ENCODE measurements around the gene CADPS. TPM values are rescaled to one million over a fixed set of nuclear protein-coding genes. Genes with fewer than 3 reads are reported as not detected.

CADPS gene
- total and polyA plus RNA-seq, 9 of the 15 experiments (the other 6 are each of a cell fraction or from before 2014, with no cell fraction given) = not detected

DNA sequence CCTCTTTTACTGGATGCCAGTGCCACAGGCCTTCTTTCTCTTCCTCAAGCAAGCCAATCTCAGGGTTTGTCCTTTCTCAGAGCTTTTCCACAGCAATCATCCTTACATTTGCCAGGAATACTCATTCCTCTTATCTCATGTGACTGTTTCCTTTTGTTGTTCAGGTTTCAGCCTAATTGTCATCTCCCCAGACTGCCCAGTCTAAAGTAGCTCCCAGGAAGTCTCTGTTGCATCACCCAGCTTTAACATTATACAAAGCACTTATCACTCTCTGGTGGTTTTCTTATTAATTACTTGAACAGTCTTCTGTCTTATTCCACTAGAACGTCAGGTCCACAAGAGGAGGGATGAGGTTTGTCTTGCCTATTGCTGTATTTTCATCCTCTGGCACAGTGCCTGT, 65.8 kb downstream of the CADPS start (continued):
- TF ChIP-seq MAZ (CRISPR knock-in tag; conservative IDR thresholded peaks at IDR 0.05 in 1 of 2, IDR thresholded peaks at IDR 0.05 in 1 of 2) = no peak
- TF ChIP-seq CREB1 (IDR thresholded peaks at IDR 0.05) = no peak
- TF ChIP-seq CREB1 (CRISPR knock-in tag; IDR thresholded peaks at IDR 0.05) = no peak
- TF ChIP-seq, protein P1, sequence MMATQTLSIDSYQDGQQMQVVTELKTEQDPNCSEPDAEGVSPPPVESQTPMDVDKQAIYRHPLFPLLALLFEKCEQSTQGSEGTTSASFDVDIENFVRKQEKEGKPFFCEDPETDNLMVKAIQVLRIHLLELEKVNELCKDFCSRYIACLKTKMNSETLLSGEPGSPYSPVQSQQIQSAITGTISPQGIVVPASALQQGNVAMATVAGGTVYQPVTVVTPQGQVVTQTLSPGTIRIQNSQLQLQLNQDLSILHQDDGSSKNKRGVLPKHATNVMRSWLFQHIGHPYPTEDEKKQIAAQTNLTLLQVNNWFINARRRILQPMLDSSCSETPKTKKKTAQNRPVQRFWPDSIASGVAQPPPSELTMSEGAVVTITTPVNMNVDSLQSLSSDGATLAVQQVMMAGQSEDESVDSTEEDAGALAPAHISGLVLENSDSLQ (IDR thresholded peaks at IDR 0.05) = no peak
- TF ChIP-seq C11orf30 (IDR thresholded peaks at IDR 0.05; ENCODE audit: low read depth) = no peak
- TF ChIP-seq, protein P2, sequence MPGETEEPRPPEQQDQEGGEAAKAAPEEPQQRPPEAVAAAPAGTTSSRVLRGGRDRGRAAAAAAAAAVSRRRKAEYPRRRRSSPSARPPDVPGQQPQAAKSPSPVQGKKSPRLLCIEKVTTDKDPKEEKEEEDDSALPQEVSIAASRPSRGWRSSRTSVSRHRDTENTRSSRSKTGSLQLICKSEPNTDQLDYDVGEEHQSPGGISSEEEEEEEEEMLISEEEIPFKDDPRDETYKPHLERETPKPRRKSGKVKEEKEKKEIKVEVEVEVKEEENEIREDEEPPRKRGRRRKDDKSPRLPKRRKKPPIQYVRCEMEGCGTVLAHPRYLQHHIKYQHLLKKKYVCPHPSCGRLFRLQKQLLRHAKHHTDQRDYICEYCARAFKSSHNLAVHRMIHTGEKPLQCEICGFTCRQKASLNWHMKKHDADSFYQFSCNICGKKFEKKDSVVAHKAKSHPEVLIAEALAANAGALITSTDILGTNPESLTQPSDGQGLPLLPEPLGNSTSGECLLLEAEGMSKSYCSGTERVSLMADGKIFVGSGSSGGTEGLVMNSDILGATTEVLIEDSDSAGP (CRISPR knock-in tag; IDR thresholded peaks at IDR 0.05) = no peak
- TF ChIP-seq ZNF830 (CRISPR knock-in tag; IDR thresholded peaks at IDR 0.05) = no peak
- TF ChIP-seq U2AF2 (optimal IDR thresholded peaks at IDR 0.05; ENCODE audit: low read depth, low read length) = no peak

DNA sequence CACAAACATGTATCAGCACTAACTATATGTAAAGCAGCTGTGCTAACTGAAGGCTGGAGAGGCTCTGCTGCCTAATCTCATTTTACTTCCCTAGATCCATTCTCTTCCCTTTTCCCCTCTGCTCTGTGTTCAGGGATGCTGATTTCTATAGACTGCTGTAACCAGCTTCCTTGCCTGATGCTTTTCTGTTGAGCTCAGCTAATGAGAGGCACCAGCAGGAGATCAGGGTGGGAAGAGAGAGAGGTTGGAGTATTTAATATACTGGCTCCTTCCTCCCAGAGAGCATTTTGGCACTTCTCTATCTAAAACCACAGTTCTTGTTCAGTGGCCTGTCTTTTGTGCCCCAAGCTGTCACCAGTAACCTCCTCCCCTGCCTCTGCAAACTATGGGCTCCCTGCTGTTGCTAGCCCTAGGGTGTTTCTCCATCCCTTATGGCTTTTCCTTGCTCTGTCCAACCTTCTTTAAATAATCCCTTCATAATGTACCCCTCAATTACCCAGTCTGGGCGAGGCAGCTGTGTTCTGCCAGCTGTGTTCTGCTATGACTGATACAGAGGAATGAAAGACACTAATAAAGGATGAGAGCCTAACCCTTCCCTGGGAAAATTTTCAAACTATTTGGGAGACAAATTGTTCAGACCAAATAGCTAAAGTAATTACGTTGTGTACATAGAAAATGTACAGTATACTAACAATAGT, 69.5 kb downstream of the CADPS start:
- Histone ChIP-seq H3K9me3 (replicated peaks; ENCODE audit: control insufficient read depth, insufficient read depth, low read depth, low read length) (no peaks in the 10 kb centered on the region), H3K4me2 (ENCODE audit: insufficient read depth, low read length) (no peak overlapping the region), H4K20me1 (replicated peaks; ENCODE audit: control insufficient read depth, insufficient read depth, low read length) (no peaks in the 10 kb centered on the region), H3K79me2 (ENCODE audit: control insufficient read depth, insufficient read depth, low read length) (no peaks in the 10 kb centered on the region), H2AFZ (ENCODE audit: low read depth, low read length) (no peak overlapping the region), H3K36me3 (ENCODE audit: control insufficient read depth, insufficient read depth, low read length) (no peaks in the 10 kb centered on the region), H3K27ac (ENCODE audit: extremely low read depth, low read depth, low read length) (no peak overlapping the region), H3K9me1 (ENCODE audit: control insufficient read depth, insufficient read depth, low read length) (no peaks in the 10 kb centered on the region), H3K9ac (ENCODE audit: insufficient read depth in 1 of 2, low read depth in 2 of 2, low read length in 2 of 2) (no peak overlapping the region), H3K27me3 (ENCODE audit: control insufficient read depth in 2 of 2, insufficient read depth in 2 of 2, low read length in 2 of 2) (no peaks in the 10 kb centered on the region), H3K4me3 (no peak overlapping the region), H3K4me1 (replicated peaks in 1 of 2; ENCODE audit: control insufficient read depth in 2 of 2, insufficient read depth in 2 of 2, low read length in 2 of 2) (no peaks in the 10 kb centered on the region)
- intact Hi-C loops (cut with micrococcal nuclease) (no loop called here), in situ Hi-C loops (cut with MboI) (no loop called here)
- POLR2A ChIA-PET = no interaction called here
- 0% methylated on average over 2 of the region's 2 CpGs for WGBS (ENCODE audit: insufficient coverage, low coverage, missing lambda C conversion rate)
- ATAC-seq = no peak
- no TSS peak for BruUV-seq (replicated peaks)
- no peak for FAIRE-seq
- no peak for DNase-seq (ENCODE audit: extremely low read depth in 1 of 4, low spot score in 3 of 4)
- CTCF ChIA-PET (ENCODE audit: low intra/inter-chr PET ratio) = no interaction called here
- TF ChIP-seq, protein P3, sequence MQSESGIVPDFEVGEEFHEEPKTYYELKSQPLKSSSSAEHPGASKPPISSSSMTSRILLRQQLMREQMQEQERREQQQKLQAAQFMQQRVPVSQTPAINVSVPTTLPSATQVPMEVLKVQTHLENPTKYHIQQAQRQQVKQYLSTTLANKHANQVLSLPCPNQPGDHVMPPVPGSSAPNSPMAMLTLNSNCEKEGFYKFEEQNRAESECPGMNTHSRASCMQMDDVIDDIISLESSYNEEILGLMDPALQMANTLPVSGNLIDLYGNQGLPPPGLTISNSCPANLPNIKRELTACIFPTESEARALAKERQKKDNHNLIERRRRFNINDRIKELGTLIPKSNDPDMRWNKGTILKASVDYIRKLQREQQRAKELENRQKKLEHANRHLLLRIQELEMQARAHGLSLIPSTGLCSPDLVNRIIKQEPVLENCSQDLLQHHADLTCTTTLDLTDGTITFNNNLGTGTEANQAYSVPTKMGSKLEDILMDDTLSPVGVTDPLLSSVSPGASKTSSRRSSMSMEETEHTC (IDR thresholded peaks at IDR 0.05) = no peak
- TF ChIP-seq, protein P4, sequence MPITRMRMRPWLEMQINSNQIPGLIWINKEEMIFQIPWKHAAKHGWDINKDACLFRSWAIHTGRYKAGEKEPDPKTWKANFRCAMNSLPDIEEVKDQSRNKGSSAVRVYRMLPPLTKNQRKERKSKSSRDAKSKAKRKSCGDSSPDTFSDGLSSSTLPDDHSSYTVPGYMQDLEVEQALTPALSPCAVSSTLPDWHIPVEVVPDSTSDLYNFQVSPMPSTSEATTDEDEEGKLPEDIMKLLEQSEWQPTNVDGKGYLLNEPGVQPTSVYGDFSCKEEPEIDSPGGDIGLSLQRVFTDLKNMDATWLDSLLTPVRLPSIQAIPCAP (CRISPR knock-in tag; IDR thresholded peaks at IDR 0.05; ENCODE audit: borderline replicate concordance) = no peak
- TF ChIP-seq, protein P5, sequence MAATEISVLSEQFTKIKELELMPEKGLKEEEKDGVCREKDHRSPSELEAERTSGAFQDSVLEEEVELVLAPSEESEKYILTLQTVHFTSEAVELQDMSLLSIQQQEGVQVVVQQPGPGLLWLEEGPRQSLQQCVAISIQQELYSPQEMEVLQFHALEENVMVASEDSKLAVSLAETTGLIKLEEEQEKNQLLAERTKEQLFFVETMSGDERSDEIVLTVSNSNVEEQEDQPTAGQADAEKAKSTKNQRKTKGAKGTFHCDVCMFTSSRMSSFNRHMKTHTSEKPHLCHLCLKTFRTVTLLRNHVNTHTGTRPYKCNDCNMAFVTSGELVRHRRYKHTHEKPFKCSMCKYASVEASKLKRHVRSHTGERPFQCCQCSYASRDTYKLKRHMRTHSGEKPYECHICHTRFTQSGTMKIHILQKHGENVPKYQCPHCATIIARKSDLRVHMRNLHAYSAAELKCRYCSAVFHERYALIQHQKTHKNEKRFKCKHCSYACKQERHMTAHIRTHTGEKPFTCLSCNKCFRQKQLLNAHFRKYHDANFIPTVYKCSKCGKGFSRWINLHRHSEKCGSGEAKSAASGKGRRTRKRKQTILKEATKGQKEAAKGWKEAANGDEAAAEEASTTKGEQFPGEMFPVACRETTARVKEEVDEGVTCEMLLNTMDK (IDR thresholded peaks at IDR 0.05; ENCODE audit: borderline replicate concordance, insufficient read depth, low read depth, low read length, poor library complexity, severe bottlenecking) = no peak

All from K562 (cell line).